VCaP (cell line): ENCODE measurements around the gene MYPN.

Experiments used
- H3K27ac ChIP-seq: fragments of 450-650 bp; 2 replicates; pipeline ENCODE4 v1.5.1; 2017
- CTCF ChIP-seq: fragments of 450-650 bp; conservative IDR thresholded peaks from 2 replicates; pipeline ENCODE4 v1.5.1; 2017; ENCODE audit warnings: mild to moderate bottlenecking, moderate library complexity

Gene MYPN

GRCh38 chr10:68077026-68077425 lies 32.3 kb upstream of the MYPN start:
- no peak overlapping the region for H3K27ac ChIP-seq
- no peak for TF ChIP-seq CTCF

GRCh38 chr10:68079434-68079833 lies 29.9 kb upstream of the MYPN start:
- no peak overlapping the region for H3K27ac ChIP-seq

GRCh38 chr10:68080853-68081431 lies 28.3 kb upstream of the MYPN start:
- H3K27ac ChIP-seq, result no peak overlapping the region

More at GRCh38 chr10:68079434-68079833, 29.9 kb upstream of the MYPN start:
- no peak for TF ChIP-seq CTCF

GRCh38 chr10:68081916-68082315 lies 27.4 kb upstream of the MYPN start:
- H3K27ac ChIP-seq, result no peak overlapping the region
- TF ChIP-seq CTCF, result no peak

More at GRCh38 chr10:68080853-68081431, 28.3 kb upstream of the MYPN start:
- TF ChIP-seq CTCF, result no peak

- peak; percentile 59 for TF ChIP-seq CTCF
These were observed 26.4 kb upstream of the MYPN start for GRCh38 chr10:68082872-68083271.

GRCh38 chr10:68083953-68084352 lies 25.3 kb upstream of the MYPN start:
- TF ChIP-seq CTCF, result no peak
- peak overlapping the region; percentile 51; the same call in 1 of the 2 replicates for H3K27ac ChIP-seq

More at GRCh38 chr10:68082872-68083271, 26.4 kb upstream of the MYPN start:
- H3K27ac ChIP-seq, result no peak overlapping the region

- peak overlapping the region; percentile 51; the same call in 1 of the 2 replicates for H3K27ac ChIP-seq
These were observed 24.8 kb upstream of the MYPN start for GRCh38 chr10:68084469-68084868.

More at GRCh38 chr10:68084469-68084868, 24.8 kb upstream of the MYPN start:
- TF ChIP-seq CTCF, result no peak
